Measurements from ENCODE around the gene CHRNE.
"Not testable (repeated sequence)": the region's sequence is repeated elsewhere in the genome, so short reads cannot be mapped to it uniquely, and the experiment has no call there.

Gene CHRNE

GRCh38 chr17:4913994-4914393, 11.1 kb upstream of the CHRNE start:
- no peak overlapping the region for H3K27ac ChIP-seq
- TF ChIP-seq CTCF (conservative IDR thresholded peaks at IDR 0.05; ENCODE audit: low read depth), result no peak
- ChIA-PET CTCF (interaction anchor here (0.6 kb wide), 1 partner anchor 11 kb away, joined by 3 read pairs; the partner anchor contains the start of gene CHRNE), POLR2A (ENCODE audit: low non-redundant PET) (no interaction called here)
- no peak for DNase-seq (ENCODE audit: low spot score)

GRCh38 chr17:4908711-4909496, 6.0 kb upstream of the CHRNE start:
- ChIA-PET CTCF (interaction anchor here (0.5 to 1.8 kb wide), 18 partner anchors 8 to 206 kb away, joined by 3 to 9 read pairs (median 4); partner anchors contain the start of genes ARRB2, CAMTA2, RNF167 and SLC25A11), POLR2A (ENCODE audit: low non-redundant PET) (interaction anchor here (1.2 to 1.9 kb wide), 4 partner anchors 31 to 88 kb away, joined by 3 to 18 read pairs (median 4); partner anchors contain the start of genes INCA1, KIF1C, PFN1 and RNF167)
- H3K27ac ChIP-seq, result peak overlapping the region; percentile 97
- TF ChIP-seq CTCF (conservative IDR thresholded peaks at IDR 0.05; ENCODE audit: low read depth), result peak; percentile 85
- peak; percentile 81 for DNase-seq (ENCODE audit: low spot score)

- CTCF ChIA-PET, result interaction anchor here (0.9 to 1.8 kb wide), 10 partner anchors 10 to 118 kb away, joined by 3 to 9 read pairs (median 6); partner anchors contain the start of genes CAMTA2, RNF167 and SLC25A11
- peak; percentile 46 for DNase-seq (ENCODE audit: low spot score)
- POLR2A ChIA-PET (ENCODE audit: low non-redundant PET), result interaction anchor here (1.9 kb wide), 1 partner anchor 31 kb away, joined by 18 read pairs; the partner anchor contains the start of genes RNF167 and SLC25A11
- H3K27ac ChIP-seq, result peak overlapping the region; percentile 97
- TF ChIP-seq CTCF (conservative IDR thresholded peaks at IDR 0.05; ENCODE audit: low read depth), result no peak
Observed at GRCh38 chr17:4908301-4908700, 5.4 kb upstream of the CHRNE start.

GRCh38 chr17:4906642-4907041, 3.7 kb upstream of the CHRNE start:
- CTCF ChIA-PET; H3K27ac ChIP-seq; DNase-seq (ENCODE audit: low spot score); POLR2A ChIA-PET (ENCODE audit: low non-redundant PET): not testable (repeated sequence)

- TF ChIP-seq CTCF (conservative IDR thresholded peaks at IDR 0.05; ENCODE audit: low read depth), result no peak
- POLR2A ChIA-PET (ENCODE audit: low non-redundant PET), result no interaction called here
- no peak for DNase-seq (ENCODE audit: low spot score)
- H3K27ac ChIP-seq, result peak overlapping the region; percentile 67
- CTCF ChIA-PET, result interaction anchor here (0.6 to 1.7 kb wide), 7 partner anchors 13 to 121 kb away, joined by 3 to 11 read pairs (median 4); no protein-coding TSS in a partner anchor
Observed at GRCh38 chr17:4902540-4902939, 358 bp downstream of the CHRNE start.

- CTCF ChIA-PET, result interaction anchor here (1.6 to 1.7 kb wide), 2 partner anchors 13 to 121 kb away, joined by 5 to 9 read pairs; no protein-coding TSS in a partner anchor
- peak overlapping the region; percentile 67 for H3K27ac ChIP-seq
- POLR2A ChIA-PET (ENCODE audit: low non-redundant PET), result interaction anchor here (0.5 kb wide), 1 partner anchor 160 kb away, joined by 6 read pairs; no protein-coding TSS in a partner anchor
Observed at GRCh38 chr17:4901648-4902344, 1.1 kb downstream of the CHRNE start.

More at GRCh38 chr17:4901648-4902344, 1.1 kb downstream of the CHRNE start:
- DNase-seq (ENCODE audit: low spot score), result no peak
- no peak for TF ChIP-seq CTCF (conservative IDR thresholded peaks at IDR 0.05; ENCODE audit: low read depth)

Measured in RWPE1 (cell line).